ENCODE data around the gene ZBTB1.

ZBTB1 gene

DNA sequence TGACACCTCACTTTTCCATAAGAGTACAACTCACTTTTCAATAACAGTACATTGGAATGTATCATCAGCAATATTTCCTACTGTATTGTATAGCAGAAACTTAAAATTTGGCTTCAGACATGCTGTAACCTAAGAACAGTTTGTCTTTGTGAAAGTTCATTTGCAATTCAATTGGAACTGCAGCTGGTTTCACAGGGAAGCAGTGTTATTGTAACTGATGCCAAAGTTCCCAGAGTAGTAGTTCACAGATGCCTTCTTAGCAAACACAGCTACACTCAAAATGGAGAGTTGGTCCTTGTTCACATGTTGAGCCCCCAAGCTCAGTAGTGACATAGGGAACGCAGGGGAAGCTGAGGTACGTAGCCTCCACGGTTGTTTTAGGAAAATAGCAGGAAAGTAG lies 68.5 kb downstream of the ZBTB1 start:
- no peak for DNase-seq
